K562 (cell line): Measurements from ENCODE around the gene SNX15.
A peak's percentile ranks its signal among the peaks of the same experiment; 100 is the strongest.

Experiments used
- EP300 ChIP-seq: IDR thresholded peaks from 2 replicates; pipeline ENCODE4 v1.6.1; 2012; ENCODE audit warnings: low read length, improper control_type of control experiment
- FOXJ3 ChIP-seq: sonication (generic); formaldehyde crosslinking; IDR thresholded peaks from 2 replicates; pipeline ENCODE4 v1.4.0; 2020; ENCODE audit warnings: mild to moderate bottlenecking, missing genetic modification reagents
- HMBOX1 ChIP-seq: sonication (generic); IDR thresholded peaks from 2 replicates; pipeline ENCODE4 v1.6.1; 2016
- JUN ChIP-seq, 2 experiments: sonication (generic) in 1 of 2; formaldehyde crosslinking in 1 of 2; IDR thresholded peaks; 2 replicates each; pipeline versions ENCODE4 v1.6.1 to v1.8.0; 2012 to 2022; ENCODE audit warnings: borderline replicate concordance in 2 of 2, mild to moderate bottlenecking in 2 of 2, improper control_type of control experiment in 1 of 2, low read depth in 1 of 2, low read length in 1 of 2, missing genetic modification reagents in 1 of 2
- NCOA4 ChIP-seq: fragments of 450-650 bp; IDR thresholded peaks from 2 replicates; pipeline ENCODE4 v1.6.1; 2018; ENCODE audit warnings: mild to moderate bottlenecking; ENCODE audit not compliant: partially characterized antibody
- POLR2A ChIP-seq: fragments of 450-650 bp; conservative IDR thresholded peaks from 2 replicates; pipeline ENCODE4 v1.6.1; 2016
- RBFOX2 ChIP-seq: fragments of 200-400 bp; formaldehyde crosslinking; IDR thresholded peaks from 2 replicates; pipeline ENCODE4 v1.6.1; 2017; ENCODE audit warnings: low read depth, mild to moderate bottlenecking, low read length, moderate library complexity
- RFX5 ChIP-seq: IDR thresholded peaks from 2 replicates; pipeline ENCODE4 v1.6.1; 2011; ENCODE audit warnings: low read depth, mild to moderate bottlenecking, improper control_type of control experiment, low read length
- SMAD2 ChIP-seq: fragments of 150-350 bp; IDR thresholded peaks from 2 replicates; pipeline ENCODE4 v1.6.1; 2014; ENCODE audit warnings: low read depth, mild to moderate bottlenecking, low read length
- ZNF354B ChIP-seq: fragments of 250-450 bp; sonication (Bioruptor Pico); IDR thresholded peaks from 2 replicates; pipeline ENCODE4 v1.4.0; 2020
- ZNF551 ChIP-seq: fragments of 250-450 bp; sonication (Bioruptor Pico); IDR thresholded peaks from 2 replicates; pipeline ENCODE4 v1.5.0; 2021; ENCODE audit warnings: mild to moderate bottlenecking, moderate library complexity
- TF ChIP-seq, protein P1 (sequence below), 3 experiments: IDR thresholded peaks in 2 of 3; conservative IDR thresholded peaks in 1 of 3; 2 replicates each; pipeline ENCODE4 v1.5.1; 2011 to 2012; ENCODE audit warnings: low read length in 3 of 3, mild to moderate bottlenecking in 3 of 3, control low read depth in 2 of 3, improper control_type of control experiment in 1 of 3, inconsistent platforms in 1 of 3, low read depth in 1 of 3, mixed read lengths in 1 of 3, moderate library complexity in 1 of 3; ENCODE audit not compliant: insufficient read depth in 2 of 3
- TF ChIP-seq, protein P2 (sequence below), 2 experiments: fragments of 450-650 bp in 1 of 2; sonication (generic) in 1 of 2; formaldehyde crosslinking in 1 of 2; IDR thresholded peaks; 2 replicates each; pipeline versions ENCODE4 v1.7.1 to v1.9.0; 2016 to 2022; ENCODE audit warnings: inconsistent platforms in 1 of 2, mild to moderate bottlenecking in 1 of 2, missing genetic modification reagents in 1 of 2
- TF ChIP-seq, protein P3 (sequence below): fragments of 450-650 bp; IDR thresholded peaks from 2 replicates; pipeline ENCODE4 v1.6.1; 2016; ENCODE audit warnings: missing biosample characterization, missing genetic modification characterization

GRCh38 chr11:64996710-64997380 is 30.4 kb upstream of the SNX15 start, which contains the start of gene BATF2:
- TF ChIP-seq, protein P1, sequence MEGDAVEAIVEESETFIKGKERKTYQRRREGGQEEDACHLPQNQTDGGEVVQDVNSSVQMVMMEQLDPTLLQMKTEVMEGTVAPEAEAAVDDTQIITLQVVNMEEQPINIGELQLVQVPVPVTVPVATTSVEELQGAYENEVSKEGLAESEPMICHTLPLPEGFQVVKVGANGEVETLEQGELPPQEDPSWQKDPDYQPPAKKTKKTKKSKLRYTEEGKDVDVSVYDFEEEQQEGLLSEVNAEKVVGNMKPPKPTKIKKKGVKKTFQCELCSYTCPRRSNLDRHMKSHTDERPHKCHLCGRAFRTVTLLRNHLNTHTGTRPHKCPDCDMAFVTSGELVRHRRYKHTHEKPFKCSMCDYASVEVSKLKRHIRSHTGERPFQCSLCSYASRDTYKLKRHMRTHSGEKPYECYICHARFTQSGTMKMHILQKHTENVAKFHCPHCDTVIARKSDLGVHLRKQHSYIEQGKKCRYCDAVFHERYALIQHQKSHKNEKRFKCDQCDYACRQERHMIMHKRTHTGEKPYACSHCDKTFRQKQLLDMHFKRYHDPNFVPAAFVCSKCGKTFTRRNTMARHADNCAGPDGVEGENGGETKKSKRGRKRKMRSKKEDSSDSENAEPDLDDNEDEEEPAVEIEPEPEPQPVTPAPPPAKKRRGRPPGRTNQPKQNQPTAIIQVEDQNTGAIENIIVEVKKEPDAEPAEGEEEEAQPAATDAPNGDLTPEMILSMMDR (IDR thresholded peaks at IDR 0.05 in 2 of 3, conservative IDR thresholded peaks at IDR 0.05 in 1 of 3; ENCODE audit: insufficient read depth in 2 of 3, low read depth in 1 of 3, low read length in 3 of 3): peak; percentile 80 to 97 (median 97)
- TF ChIP-seq RFX5 (no peak), EP300 (peak; percentile 12; the same call in 1 of the 2 replicates), JUN (IDR thresholded peaks at IDR 0.05; ENCODE audit: borderline replicate concordance, low read depth, low read length) (no peak), JUN (CRISPR knock-in tag; IDR thresholded peaks at IDR 0.05; ENCODE audit: borderline replicate concordance) (no peak), POLR2A (peak; percentile 62), ZNF551 (no peak), ZNF354B (CRISPR knock-in tag) (no peak), FOXJ3 (CRISPR knock-in tag) (no peak), NCOA4 (no peak), HMBOX1 (no peak), SMAD2 (no peak), RBFOX2 (peak; percentile 74)
- TF ChIP-seq, protein P2, sequence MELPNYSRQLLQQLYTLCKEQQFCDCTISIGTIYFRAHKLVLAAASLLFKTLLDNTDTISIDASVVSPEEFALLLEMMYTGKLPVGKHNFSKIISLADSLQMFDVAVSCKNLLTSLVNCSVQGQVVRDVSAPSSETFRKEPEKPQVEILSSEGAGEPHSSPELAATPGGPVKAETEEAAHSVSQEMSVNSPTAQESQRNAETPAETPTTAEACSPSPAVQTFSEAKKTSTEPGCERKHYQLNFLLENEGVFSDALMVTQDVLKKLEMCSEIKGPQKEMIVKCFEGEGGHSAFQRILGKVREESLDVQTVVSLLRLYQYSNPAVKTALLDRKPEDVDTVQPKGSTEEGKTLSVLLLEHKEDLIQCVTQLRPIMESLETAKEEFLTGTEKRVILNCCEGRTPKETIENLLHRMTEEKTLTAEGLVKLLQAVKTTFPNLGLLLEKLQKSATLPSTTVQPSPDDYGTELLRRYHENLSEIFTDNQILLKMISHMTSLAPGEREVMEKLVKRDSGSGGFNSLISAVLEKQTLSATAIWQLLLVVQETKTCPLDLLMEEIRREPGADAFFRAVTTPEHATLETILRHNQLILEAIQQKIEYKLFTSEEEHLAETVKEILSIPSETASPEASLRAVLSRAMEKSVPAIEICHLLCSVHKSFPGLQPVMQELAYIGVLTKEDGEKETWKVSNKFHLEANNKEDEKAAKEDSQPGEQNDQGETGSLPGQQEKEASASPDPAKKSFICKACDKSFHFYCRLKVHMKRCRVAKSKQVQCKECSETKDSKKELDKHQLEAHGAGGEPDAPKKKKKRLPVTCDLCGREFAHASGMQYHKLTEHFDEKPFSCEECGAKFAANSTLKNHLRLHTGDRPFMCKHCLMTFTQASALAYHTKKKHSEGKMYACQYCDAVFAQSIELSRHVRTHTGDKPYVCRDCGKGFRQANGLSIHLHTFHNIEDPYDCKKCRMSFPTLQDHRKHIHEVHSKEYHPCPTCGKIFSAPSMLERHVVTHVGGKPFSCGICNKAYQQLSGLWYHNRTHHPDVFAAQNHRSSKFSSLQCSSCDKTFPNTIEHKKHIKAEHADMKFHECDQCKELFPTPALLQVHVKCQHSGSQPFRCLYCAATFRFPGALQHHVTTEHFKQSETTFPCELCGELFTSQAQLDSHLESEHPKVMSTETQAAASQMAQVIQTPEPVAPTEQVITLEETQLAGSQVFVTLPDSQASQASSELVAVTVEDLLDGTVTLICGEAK (IDR thresholded peaks at IDR 0.05): peak; percentile 51
- TF ChIP-seq, protein P2 (CRISPR knock-in tag; IDR thresholded peaks at IDR 0.05): no peak
- TF ChIP-seq, protein P3, sequence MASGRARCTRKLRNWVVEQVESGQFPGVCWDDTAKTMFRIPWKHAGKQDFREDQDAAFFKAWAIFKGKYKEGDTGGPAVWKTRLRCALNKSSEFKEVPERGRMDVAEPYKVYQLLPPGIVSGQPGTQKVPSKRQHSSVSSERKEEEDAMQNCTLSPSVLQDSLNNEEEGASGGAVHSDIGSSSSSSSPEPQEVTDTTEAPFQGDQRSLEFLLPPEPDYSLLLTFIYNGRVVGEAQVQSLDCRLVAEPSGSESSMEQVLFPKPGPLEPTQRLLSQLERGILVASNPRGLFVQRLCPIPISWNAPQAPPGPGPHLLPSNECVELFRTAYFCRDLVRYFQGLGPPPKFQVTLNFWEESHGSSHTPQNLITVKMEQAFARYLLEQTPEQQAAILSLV (tag): no peak
